KOPT-K1 (cell line): ENCODE results near the gene ABTB2.

Source experiments
- H3K27ac ChIP-seq: fragments of 200-600 bp; sonication (generic); 2 replicates; pipeline ENCODE4 v1.5.1; 2016; ENCODE audit warnings: antibody characterized with exemption, mild to moderate bottlenecking, low read depth, low read length; ENCODE audit not compliant: poor library complexity, severe bottlenecking
- H3K36me3 ChIP-seq: fragments of 200-600 bp; sonication (generic); 2 replicates; pipeline ENCODE4 v1.5.1; 2017; ENCODE audit warnings: antibody characterized with exemption, mild to moderate bottlenecking, low read length, moderate library complexity; ENCODE audit not compliant: insufficient read depth
- H3K9me3 ChIP-seq: fragments of 200-600 bp; sonication (generic); 2 replicates; pipeline ENCODE4 v1.5.1; 2017; ENCODE audit warnings: antibody characterized with exemption, low read length, mild to moderate bottlenecking; ENCODE audit not compliant: insufficient read depth, poor library complexity, severe bottlenecking

Gene ABTB2

DNA sequence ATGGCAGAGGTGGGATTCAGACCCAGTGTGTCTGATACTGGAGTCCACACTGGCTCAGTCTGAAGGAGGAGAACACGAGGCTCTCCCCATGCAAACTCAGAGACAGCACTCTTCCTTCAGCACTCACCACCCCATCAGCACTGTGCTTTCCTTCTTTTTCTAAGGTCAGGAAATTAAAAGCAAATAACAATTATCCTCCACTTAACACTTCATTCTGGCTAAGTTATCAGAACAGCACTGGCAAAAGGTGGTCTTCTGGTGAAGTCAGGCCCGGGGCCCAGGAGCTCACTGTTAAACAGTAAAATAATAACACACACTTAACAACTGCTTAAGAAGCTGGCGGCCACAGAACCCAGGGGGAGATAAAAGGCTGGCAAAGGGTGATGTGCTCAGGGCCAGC is 145.2 kb downstream of the ABTB2 start:
- no peak overlapping the region for H3K27ac ChIP-seq

DNA sequence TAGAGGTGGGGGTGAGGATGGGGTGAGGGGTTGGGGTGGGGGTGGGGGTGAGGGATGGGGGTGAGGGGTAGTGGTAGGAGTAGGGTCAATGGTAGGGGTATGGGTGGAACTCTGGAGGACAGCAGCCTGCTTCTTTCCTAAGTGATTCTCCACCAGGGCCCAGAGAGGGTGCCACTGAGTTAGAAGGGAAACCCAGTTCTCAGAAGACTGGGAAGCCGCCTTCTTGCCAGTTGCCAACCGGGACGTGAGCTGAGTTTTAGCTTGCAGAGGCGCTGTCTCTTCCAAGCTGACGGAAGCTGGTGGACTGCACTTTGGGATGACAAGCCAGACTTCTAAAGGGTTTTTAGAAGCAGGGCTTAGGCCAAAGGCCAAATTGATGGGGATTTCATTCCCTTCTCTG is 148.0 kb downstream of the ABTB2 start:
- no peak overlapping the region for H3K27ac ChIP-seq
- H3K36me3 ChIP-seq = no peaks in the 10 kb centered on the region
- H3K9me3 ChIP-seq = no peaks in the 10 kb centered on the region

More for the DNA sequence above, 145.2 kb downstream of the ABTB2 start:
- H3K36me3 ChIP-seq = no peaks in the 10 kb centered on the region
- no peaks in the 10 kb centered on the region for H3K9me3 ChIP-seq

DNA sequence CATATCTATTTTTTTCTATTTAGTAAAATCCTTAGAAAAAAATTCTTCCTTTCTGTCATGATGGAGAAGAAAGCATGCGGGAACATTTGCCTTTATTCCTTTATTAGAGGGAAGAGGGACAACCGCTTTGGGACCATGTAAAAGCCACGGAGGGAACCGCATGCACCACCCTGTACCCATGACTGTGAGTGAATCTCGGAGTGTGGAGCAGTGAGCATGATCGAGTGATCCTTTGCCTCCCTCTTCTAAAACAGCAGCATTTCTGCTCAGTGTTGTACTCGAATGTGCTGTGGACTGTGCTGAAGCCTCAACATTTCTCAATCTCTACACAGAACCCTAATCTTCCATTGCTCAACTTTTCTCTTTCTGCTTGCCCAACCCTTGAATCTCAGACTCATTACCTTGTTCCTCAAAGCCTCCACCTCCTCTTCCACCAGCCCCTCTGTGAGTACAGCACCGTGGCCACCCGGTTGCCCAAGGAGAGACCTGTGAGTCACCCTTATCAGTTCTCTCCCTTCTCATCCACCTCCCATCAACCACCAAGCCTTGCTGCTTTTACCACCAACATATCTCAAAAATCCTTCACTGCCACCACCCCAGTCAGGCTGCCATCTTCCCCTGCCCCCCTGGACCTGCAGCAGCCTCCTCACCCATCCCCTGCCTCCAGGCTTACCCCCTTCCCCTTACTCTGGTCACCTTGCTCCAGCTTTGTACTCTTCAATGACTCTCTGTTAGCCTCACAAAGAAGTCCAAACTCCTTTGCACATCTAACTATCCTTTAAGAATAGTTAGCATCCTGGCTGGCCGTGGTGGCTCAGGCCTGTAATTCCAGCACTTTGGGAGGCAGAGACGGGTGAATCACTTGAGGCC is 149.3 kb downstream of the ABTB2 start:
- Histone ChIP-seq H3K27ac (no peak overlapping the region), H3K9me3 (no peaks in the 10 kb centered on the region)

GRCh38 chr11:34207487-34208180 is 150.2 kb downstream of the ABTB2 start:
- Histone ChIP-seq H3K9me3 (no peaks in the 10 kb centered on the region), H3K36me3 (no peaks in the 10 kb centered on the region), H3K27ac (no peak overlapping the region)

More for the DNA sequence above, 149.3 kb downstream of the ABTB2 start:
- H3K36me3 ChIP-seq = no peaks in the 10 kb centered on the region

- Histone ChIP-seq H3K9me3 (no peaks in the 10 kb centered on the region), H3K36me3 (no peaks in the 10 kb centered on the region), H3K27ac (peak overlapping the region; percentile 29)
Measured at GRCh38 chr11:34206407-34207300, 151.2 kb downstream of the ABTB2 start.

DNA sequence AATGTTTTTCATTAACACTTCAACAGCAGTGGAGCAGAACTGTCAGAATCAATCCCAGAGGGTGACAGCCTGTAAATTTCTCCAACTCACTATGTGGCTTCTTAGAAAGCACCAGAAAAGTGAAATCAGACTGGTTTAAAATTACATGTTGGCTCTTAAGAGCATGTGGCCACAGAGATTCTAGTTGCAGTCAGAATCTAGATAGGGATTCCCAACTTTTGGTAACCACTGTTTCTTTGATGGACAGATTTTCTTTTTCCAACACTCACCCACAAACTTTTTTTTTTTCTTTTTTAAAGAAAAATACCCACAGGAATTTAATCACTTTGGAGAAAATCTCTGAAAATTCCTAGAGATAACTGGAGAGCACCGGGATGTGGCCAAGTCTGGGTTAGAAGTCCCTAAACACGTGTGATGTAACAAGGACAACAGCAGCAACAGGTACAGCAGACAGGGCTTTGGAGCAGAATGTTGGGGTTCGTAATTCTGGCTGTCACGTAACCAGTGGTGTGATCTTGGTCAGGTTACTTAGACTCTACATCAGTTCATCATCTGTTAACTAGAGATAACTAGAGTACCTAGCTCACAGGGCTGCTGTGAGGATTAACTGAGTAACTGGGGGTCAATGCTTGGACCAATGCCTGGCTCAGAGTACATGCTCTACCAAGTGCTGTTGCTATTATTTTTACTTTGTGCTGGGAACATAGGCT is 152.3 kb downstream of the ABTB2 start:
- no peaks in the 10 kb centered on the region for H3K9me3 ChIP-seq
- no peak overlapping the region for H3K27ac ChIP-seq
- H3K36me3 ChIP-seq = no peaks in the 10 kb centered on the region

- no peaks in the 10 kb centered on the region for H3K36me3 ChIP-seq
- no peaks in the 10 kb centered on the region for H3K9me3 ChIP-seq
- peak overlapping the region; percentile 48 for H3K27ac ChIP-seq
Measured at GRCh38 chr11:34204396-34205279, 153.2 kb downstream of the ABTB2 start.

DNA sequence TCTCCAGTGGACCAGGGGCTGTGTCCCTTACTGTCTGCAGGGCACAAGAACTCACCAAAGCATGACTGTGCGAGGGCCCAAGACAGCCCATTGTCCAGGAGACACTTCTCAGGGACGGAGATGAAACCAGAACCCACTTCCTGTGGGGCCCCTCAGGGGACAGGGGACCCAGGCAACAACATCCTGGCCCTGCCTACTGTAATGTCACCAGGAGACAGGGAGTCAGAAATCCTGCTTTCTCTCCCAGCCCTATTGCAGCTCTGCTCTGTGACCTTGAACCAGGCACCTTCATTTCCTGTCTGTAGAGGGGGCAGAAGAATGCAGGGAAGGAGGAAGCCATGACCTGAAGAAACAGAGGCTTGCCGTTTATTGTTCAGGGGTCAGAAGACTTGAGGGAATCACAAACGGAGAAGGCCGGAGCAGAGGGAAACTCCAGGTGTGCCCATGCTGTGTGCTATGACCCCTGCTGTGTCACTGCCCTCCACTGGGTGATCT is 154.4 kb downstream of the ABTB2 start:
- H3K9me3 ChIP-seq = no peaks in the 10 kb centered on the region
- peak overlapping the region; percentile 48 for H3K27ac ChIP-seq
- no peaks in the 10 kb centered on the region for H3K36me3 ChIP-seq

DNA sequence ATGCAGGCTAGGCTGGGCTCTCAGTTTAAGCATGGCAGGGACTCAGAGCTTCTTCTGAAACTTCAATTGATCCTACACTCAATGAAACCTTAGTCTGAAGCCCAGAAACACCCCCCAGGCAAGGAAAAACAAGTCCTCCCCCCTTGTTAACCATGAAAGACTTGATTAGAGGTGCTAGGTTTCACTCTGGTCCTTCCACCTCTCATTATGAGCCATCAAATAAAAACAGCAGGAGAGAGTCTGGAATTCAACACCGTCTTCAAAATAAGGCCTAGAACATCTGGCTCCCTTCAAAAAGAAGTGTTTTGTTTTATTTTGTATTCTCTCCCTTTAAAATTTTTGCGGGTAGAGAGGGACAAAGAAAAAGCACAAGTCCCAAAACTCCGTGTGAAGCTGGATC is 156.7 kb downstream of the ABTB2 start:
- Histone ChIP-seq H3K36me3 (no peaks in the 10 kb centered on the region), H3K27ac (no peak overlapping the region), H3K9me3 (no peaks in the 10 kb centered on the region)

DNA sequence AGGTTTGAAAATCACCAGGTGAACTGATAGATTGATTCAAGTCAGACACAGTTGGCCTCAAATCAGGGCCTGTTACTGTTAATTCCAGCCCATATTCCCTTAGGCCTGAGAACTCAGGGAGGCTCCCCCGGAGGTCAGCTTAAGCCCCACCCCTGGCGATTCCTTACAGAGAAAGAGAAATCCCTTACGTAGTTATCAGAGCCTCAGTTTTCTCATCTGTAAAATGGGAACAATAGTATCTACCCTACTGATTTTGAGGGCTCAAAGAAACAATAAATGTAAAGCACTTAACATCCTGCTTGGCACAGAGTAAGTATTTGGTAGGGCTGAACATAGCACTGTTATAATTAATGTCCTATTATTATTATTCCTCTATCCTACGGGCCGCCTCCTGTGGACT is 158.3 kb downstream of the ABTB2 start:
- H3K36me3 ChIP-seq = no peaks in the 10 kb centered on the region
- H3K9me3 ChIP-seq = no peaks in the 10 kb centered on the region
- H3K27ac ChIP-seq = no peak overlapping the region

GRCh38 chr11:34198523-34198922 is 159.3 kb downstream of the ABTB2 start:
- H3K27ac ChIP-seq = peak overlapping the region; percentile 50
- H3K9me3 ChIP-seq = no peaks in the 10 kb centered on the region
- no peaks in the 10 kb centered on the region for H3K36me3 ChIP-seq

DNA sequence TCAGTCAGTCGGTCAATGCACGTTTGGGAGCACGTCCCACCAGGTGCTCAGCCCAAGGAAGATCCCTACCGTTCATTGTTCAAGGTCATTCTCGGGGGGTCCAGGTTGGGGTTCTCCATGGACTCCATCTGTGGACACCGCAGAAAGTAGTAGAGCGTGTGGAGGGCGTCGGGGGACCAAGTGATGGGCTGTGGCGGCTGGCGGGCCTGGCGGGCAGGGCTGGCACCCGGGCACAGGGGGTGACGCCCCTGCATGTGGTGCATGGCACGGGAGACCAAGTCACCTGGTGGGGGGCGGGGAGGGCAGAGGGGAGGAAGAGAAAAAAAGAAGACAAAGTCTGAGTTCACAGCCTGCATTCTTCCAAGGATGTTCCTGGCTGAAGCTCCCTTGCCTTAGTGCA is 160.6 kb downstream of the ABTB2 start:
- Histone ChIP-seq H3K27ac (peak overlapping the region; percentile 50), H3K9me3 (no peaks in the 10 kb centered on the region), H3K36me3 (no peaks in the 10 kb centered on the region)

GRCh38 chr11:34194576-34195335 is 163.1 kb downstream of the ABTB2 start:
- Histone ChIP-seq H3K27ac (no peak overlapping the region), H3K9me3 (no peaks in the 10 kb centered on the region), H3K36me3 (no peaks in the 10 kb centered on the region)
